Left renal pelvis (tissue), 4 donors: Measurements from ENCODE around the gene PDIA5. TPM values are rescaled to one million over a fixed set of nuclear protein-coding genes. Genes with fewer than 3 reads are reported as not detected.
A peak's percentile ranks its signal among the peaks of the same experiment; 100 is the strongest.
"Not testable (repeated sequence)": the region's sequence is repeated elsewhere in the genome, so short reads cannot be mapped to it uniquely, and the experiment has no call there.

Experiments used
- DNase-seq, 4 donors: peaks; one replicate each; pipeline ENCODE4 v3.0.0-alpha.2; 2013; ENCODE audit warnings: low read depth in 4 of 4, low spot score in 3 of 4
- polyA plus RNA-seq, 4 donors: library from polyadenylated mRNA; unstranded; fragments of 120-200 nt; gene quantifications; one replicate each; pipeline ENCODE4 v1.2.1, GENCODE V29; 2013; ENCODE audit not compliant: insufficient read length in 4 of 4

Gene PDIA5
- polyA plus RNA-seq, 4 donors = 27.0 to 35.6 (median 33.5) TPM

GRCh38 chr3:123138839-123139444, 72.1 kb downstream of the PDIA5 start:
- peak in 2 of 4 donors; percentile 36 to 65 for DNase-seq

DNA sequence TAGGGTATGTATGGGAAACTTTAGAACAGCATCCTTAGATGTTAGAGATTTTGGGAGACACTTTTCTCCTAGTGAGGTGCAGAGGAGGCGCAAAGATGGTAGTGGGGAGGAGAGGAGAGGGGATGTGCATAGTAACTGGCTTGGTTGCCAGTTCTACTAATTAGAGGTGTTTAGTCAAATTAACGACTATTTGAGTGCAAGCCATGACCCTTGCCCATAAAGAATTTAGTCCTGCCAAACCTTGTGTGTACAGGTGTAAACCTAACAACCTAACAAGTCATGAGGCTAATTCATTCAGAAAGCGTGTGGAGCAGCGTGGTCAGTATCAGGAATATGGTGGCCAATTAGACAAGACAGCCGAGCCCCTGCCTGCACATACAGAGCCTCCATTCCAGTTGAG, 72.7 kb downstream of the PDIA5 start:
- no peak for DNase-seq

- DNase-seq = no peak
Measured at GRCh38 chr3:123140550-123140949, 73.7 kb downstream of the PDIA5 start.

DNA sequence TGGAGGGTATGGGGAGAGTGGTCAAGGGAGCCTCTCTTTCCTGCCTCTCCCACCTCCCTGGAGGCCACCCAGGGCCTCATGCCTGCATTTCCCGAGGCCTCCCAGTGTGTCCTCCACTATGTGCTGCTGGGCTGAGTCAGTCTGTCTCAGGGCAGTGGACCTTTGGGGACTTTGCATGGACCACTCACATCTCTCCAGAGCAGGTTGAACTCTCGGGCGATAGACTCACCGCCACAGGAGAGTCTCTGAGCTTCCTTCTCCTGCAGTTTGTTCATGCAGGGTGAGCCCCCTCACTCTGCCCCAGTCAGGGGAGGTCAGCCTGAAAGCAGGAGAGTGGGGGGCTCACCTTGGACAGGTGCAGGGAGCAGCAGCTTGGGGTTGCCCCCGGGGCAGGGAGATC, 74.5 kb downstream of the PDIA5 start:
- no peak for DNase-seq

DNA sequence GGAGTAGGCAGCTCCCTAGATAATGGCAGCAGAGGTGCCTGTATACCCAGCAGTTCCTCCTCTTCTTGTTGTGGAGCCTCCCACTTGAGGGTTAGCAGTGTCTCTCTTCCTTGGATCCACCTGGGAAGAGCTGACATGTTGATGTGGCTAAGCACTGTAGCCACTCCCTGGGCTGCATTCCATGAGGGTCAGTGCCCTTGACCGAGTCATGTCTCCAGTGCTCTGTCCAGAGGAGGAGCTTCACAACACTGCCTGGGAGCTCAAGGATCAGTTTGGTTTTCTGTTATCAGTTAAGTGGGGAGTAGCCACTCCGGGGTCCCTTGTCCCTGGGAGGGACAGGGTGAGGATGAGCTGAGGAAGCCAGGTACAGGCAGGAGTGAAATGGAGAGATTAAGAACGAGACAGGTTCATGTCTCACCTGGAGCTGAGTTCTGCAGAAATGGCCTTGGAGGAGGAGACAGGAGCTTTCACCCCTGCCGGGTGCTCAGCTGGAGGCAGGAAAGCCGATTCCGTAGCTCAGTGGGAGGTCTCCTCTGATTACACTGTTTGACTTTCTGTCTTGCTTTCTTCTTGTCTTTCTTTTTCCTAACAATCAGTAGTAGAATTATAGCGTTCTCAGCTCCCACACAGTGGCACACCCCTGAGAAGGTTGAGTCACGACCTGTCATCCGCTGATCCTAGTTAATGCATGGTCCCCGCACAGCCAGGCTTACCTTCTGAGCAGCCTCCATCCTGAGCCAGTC, 77.0 kb downstream of the PDIA5 start:
- DNase-seq = no peak

- no peak for DNase-seq
Measured at GRCh38 chr3:123147754-123148535, 81.1 kb downstream of the PDIA5 start.

GRCh38 chr3:123148772-123149171, 81.9 kb downstream of the PDIA5 start:
- no peak for DNase-seq

DNA sequence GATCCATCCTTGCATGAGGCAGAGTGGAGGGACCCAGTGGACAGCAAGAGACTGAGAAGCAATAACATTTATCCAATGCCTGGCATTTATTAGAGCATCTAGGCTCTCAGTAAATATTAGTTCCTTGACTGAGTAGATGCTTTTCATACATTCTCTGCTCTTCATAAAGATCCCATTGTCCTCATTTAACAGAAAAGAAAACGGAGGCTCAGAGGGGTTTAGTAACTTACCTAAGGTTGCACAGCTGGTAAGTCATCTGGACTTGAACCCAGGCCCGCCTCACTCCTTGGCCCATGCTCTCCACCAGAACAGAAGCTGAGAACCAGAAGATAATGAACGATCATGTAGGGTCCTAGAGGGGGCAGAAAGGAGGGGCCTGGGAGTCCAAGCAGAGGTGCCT, 82.7 kb downstream of the PDIA5 start:
- DNase-seq = no peak

DNA sequence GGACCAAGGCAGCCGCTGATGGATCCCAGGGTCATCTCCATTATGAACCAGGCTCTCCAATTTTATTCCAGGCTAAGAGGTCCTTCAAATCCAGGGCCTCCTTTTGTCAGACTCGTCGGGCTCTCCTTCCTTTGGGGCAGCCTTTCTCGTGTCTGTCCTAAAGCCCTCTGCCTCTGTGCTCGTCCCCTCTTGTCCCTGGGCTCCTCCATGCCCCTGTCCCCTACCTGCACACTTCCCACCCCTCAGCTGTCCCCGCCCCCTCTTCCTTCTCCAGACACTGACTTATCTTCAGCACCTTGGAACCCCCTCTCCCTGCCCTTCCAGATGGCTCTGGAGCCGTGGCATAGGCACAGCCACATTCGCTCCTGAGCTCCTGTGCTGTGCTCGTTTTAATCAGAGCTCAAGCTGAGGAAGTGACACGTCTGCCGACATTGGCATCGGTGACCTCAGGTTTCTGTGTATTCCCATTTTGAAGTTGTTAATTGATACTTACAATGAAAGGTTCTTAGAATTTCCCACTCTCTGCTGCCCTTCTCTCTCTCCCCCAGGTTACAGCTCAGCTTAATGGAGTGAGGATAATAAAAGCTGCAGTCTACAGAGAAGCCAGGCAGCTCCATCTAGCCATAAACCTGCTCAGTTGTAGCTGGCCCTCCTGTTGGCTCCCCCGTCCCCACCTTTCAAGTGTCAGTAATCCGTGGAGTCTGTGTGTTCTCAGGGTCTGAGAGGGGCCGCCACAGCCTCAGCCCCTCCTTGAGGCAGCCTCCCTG, 83.8 kb downstream of the PDIA5 start:
- DNase-seq = no peak

DNA sequence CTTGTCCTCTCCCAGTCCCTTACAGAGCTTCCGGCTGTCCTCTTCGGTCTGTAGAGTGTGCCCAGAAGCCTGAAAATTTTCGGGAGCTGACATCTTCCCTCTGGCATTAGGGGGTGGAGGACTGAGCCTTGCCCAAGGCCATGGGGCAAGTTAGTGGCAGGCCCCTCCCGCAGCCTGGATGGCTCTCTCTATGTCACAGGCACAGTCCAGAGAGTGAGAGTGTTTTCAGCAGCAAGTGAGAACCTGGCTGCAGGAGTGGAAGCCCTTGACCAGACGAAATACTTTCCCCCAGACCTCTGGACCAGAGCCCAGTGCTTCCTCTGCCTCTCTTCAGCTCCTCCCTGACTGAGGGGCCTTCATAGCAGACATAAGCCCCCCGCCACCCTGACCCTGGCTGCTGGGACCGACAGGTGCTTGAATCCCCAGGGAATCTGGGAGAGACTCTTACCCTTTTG, 84.5 kb downstream of the PDIA5 start:
- no peak for DNase-seq

GRCh38 chr3:123151853-123152420, 85.1 kb downstream of the PDIA5 start:
- DNase-seq = not testable (repeated sequence)

GRCh38 chr3:123152687-123153086, 85.9 kb downstream of the PDIA5 start:
- no peak for DNase-seq

- no peak for DNase-seq
Measured at GRCh38 chr3:123153125-123154019, 86.5 kb downstream of the PDIA5 start.

DNA sequence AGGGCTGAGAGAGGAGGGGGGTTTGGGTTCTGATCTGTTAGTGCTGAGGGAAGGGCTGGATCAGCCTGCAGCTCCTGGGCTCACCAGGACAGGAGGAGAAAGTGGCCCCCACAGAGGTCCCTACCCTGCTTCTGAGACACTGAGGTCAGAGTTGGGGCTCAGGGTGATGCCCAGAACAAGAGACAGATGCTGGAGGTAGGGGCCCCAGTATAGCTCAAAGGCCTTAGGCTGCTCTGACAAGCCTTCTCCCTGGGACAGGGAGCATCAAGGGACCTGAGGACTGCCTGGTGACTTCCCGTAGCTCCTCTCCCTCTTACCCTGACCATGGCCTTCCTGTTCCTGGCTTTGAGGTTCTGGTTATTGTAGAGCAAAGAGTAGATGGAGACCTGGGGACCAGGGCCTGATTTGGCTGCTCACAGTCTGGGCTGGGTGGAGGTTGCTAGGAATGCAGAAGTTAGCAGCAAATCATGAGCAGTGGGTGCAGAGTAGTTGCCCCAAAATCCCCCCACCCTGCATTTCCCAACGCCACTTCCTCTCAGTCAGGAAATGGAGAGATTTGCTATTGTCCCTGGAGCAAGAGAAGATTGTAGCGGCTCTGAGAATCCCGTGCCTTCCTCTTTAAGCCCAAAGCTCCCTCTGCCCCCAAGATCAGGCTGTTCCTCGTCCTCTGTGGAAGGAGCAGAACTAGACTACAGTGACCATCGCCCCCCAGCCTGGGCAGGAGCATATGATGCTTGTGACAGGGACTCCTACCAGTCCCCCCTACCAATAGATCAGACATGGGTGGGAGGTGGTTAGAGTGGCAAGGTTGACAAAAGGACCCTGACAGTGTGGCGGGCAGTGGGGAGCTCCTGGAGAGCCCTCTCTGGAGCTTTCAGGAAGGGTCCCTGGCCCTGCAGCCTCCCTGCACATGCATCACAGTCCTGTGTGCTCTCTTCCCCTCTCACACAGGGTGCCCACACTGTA, 87.5 kb downstream of the PDIA5 start:
- DNase-seq = no peak

GRCh38 chr3:123155471-123156011, 88.7 kb downstream of the PDIA5 start:
- peak in 1 of 4 donors; percentile 32 for DNase-seq

GRCh38 chr3:123156276-123156995, 89.6 kb downstream of the PDIA5 start:
- DNase-seq = no peak

- no peak for DNase-seq
Measured at GRCh38 chr3:123157209-123157597, 90.4 kb downstream of the PDIA5 start.
